GM15510 (cell line): ENCODE measurements around the gene TRIM71.

Experiments used
- POLR2A ChIP-seq: IDR thresholded peaks from 3 replicates; pipeline ENCODE4 v1.6.1; 2011; ENCODE audit warnings: borderline replicate concordance; ENCODE audit not compliant: insufficient read length; ENCODE audit errors: extremely low read depth

Gene TRIM71

DNA sequence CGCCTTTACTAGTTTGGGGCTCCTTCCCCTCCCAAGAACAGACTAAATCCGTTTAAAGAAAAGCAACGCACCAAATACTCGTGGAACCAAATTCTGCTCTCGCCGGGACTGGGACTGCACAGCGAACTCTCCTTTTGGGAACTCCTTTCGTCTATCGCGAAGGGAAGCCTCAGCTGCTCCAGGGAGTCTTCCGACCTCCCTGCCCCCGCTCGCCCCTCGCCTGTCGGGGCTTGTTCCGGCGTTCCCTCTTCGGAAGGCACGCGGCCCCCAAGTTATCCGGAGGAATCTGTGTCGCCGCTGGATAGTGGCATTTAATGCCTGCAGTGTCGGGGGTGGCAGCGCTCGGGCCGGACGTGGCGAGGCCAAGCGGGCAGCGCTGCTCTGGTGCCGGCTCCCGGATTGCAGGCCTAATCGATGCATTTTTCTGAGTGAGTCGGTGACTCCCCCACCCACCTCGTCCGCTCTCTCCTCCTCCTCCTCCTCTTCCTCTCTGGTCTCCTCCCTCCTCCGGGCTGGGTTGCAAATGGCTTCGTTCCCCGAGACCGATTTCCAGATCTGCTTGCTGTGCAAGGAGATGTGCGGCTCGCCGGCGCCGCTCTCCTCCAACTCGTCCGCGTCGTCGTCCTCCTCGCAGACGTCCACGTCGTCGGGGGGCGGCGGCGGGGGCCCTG, at the start of gene TRIM71:
Gene TRIM71, plus strand, starts transcription at position 440 of the 671 bp plus-strand sequence. Its CDS starts 84 bp downstream, at position 524.
- no peak for TF ChIP-seq POLR2A

DNA sequence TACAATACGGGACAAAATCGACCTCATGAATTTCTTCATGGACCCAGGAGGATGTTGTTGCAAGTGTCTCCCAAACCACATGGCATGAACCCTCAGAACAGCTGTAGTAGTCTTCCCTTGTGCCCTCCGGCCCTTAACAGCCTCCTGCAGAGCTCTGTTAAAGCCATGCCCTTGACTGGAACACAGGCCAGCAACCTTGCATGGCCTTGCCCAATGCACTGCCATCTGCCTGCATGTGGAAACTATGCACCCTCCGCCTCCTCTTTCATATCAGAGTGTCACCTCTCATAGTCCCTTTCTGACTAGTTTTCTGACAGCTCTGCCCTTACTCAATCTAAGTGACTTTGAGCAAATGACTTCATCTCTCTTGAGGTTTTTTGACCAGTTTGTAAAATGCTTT, 39.4 kb upstream of the TRIM71 start:
- no peak for TF ChIP-seq POLR2A

DNA sequence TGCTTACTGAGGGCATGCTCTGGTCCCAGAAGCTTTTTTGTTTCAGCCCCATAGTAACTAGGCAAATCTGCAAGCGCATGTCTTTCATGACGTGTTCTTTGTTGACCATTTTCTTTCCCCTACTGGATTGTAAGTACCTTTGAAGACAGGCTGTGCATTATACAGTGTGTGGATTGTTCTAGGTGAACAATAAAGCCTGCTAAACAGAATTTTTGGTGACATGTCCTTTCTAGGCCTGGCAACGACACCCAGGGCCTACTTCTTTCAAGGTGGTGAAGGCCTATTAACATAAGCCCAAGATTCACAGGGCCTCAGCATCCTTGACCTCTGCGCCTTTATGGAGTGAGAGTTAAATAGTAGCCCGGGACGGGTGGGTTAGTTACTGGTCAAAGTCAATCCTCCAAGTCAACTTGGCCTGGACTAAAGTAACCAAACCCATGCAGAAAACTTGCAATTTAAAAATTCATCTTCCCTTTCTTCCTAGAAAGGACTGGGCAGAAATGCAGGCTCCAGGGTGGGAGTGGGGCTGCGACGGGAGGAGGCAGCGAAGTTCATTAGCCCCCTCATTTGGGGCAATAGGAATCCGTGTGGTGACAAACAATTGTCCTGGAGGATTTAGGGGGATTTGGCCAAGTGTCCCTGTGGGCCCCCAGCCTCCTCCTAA, 37.6 kb upstream of the TRIM71 start:
- no peak for TF ChIP-seq POLR2A

DNA sequence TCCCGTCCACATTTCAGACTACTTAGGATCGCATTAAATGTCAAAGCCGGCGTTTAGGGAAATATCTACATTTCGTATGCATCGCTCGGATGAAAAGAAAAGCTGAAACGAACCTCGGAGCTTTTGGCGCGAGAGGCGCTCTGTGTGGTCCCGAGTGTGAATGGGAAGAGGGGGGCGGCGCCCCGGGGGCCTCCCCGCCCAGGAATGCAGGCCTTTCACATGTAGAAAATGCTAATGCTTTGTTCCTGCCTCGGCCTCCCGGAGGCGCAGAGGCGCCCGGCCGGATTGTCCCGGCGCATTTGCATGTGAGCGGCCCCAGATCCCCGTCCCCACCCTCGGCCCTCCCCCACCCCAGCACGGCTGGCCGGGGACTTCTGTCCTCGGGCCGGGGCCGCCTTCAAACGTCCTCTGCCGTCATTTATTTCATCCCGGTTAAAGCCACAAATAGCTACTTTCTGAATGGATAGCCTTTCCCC, 37.0 kb upstream of the TRIM71 start:
- no peak for TF ChIP-seq POLR2A

DNA sequence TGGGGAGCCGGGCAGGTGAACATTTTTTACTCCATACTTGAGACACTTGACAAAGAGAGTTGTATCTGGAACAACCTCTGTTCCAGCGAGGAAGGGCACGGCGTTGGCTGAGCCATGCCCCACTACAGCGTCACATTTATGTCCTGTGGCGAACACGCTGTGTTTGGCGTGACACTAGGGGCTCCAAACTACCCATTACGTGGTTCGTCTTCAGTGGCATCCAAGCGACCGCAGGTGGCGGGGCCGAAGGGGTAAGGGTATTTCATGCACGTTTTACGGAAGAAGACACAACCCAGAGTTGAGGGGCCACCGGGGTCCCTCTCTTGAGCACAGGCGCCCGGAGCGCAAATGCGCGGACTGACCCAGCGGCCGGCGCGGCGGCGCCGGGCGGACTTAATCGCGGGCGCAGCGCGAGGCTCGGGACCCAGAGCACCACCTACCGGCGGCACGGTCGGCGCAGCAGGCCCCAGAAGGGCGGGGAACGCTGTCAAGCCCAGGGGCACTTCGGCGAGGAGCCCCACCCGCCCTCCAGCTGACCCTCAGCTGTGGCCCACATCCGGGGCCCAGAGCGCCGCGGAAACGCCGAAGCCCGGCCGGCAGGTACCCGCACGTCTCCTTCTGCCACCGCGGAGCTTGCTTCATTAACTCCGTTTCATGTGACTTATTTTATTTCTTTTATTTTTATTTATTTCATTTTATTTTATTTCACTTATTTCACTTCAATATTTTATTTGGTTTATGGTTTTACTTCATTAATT, 36.4 kb upstream of the TRIM71 start:
- peak; percentile 24 for TF ChIP-seq POLR2A

DNA sequence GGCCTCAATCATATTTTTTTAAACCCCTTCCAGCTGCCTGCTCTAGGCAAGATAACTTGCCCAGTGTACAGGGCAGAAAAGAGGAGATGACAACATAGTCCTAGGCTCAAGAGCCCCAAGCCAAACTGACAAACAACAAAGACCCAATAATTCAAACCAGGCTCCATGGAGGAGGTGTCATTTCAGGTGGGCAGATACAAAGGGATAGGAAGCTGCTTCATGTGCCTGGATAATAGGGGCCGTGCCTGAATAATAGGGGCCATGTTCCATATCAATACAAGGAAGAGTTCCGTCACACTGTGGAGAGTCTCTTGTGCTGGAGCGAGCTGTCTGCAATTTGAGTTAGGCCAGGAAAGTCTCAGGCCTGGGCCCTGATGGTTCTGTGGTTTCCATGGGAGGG, 35.4 kb upstream of the TRIM71 start:
- TF ChIP-seq POLR2A: no peak

DNA sequence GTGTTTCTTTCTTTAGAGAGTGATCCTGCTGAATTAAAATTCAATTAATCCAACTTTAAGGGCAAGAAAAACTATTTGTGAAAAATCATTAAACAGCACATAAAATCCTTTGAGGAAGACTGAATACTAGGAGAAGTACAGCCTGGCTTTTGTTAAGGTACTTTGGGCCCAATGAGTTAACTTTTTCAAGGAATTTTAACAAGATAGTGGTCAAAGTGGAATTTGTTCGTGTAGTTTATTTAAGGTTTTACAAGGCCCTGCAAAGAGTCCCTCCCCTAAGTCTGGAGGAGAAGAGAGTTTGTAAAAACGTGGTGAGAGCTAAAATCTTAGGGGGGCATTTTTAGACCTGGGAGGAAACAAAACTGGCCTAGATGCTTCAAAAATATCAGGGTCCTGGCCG, 26.0 kb upstream of the TRIM71 start:
- TF ChIP-seq POLR2A: no peak

DNA sequence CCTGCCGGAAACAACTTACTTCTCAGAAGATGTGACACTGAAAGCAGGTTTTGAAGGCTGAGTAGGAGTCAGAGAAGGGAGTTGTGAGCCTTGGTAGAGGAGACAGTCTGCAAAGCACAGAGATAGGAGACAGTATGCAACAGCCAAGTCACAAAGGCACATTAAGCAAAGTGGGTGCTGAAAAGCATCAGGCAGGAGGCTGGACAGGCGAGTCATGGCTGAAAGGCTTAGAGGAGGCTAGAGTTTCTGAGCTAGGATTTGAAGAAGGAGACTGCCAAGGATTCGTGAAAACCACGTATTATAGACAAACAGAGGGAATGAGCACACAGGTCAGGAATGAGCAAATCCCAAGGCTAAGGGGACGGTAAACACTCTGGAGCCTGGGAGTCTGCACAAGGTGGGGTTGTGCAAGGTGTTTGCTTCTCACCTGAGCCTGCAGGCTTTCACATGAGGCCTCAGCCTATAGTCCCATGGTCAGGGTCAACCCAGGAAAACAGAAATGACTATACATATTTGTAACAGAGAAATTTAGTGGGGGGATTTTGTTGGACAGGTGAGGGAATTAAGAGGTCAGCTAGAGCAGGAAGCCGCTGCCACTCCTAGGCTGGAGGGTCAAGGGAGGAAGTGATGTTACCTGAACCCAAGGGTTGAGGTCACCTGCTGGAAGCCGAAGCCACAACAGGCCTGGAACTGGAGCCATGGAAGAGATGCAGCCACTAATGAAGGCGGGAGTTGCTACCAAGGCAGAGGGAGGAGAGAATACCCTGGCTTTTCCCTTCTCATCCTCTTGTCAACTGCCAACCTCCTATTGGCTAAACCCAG, 23.1 kb upstream of the TRIM71 start:
- no peak for TF ChIP-seq POLR2A

DNA sequence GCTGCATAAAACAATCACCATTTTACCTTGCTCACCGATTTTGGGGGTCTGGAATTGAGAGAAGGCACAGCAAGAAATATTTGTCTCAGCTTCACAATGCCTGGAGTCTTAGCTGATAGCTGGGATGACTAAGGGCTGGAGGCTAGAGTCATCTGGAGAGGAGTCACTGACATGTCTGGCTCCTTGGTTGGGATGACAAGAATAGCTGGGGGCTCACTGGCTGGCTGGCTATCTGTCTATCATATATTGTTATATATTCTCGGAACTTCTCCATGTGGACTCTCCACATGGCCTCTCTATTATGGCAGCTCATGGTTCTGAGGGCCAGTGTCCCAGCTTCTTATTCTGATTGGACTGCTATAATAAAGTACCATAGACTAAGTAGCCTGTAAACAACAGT, 20.0 kb upstream of the TRIM71 start:
- no peak for TF ChIP-seq POLR2A

DNA sequence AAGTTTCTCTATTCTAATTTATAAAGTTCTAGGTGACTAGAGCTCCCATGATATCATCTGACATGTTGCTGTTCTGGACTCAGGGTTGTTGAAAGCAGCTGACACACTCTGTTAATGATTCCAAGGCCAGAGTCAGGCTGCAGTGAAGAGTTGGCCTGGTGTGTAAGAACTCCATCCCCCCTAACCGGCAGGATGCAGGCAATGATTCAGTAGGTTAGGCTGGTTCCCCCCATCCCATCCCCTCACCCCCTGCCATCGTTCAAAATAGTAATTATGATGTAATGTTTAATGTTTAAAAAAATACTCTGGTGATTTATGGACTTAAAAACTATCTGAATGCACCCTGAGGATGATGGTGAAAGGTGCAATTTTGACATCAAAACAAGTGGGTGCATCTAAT, 4.6 kb upstream of the TRIM71 start:
- no peak for TF ChIP-seq POLR2A

DNA sequence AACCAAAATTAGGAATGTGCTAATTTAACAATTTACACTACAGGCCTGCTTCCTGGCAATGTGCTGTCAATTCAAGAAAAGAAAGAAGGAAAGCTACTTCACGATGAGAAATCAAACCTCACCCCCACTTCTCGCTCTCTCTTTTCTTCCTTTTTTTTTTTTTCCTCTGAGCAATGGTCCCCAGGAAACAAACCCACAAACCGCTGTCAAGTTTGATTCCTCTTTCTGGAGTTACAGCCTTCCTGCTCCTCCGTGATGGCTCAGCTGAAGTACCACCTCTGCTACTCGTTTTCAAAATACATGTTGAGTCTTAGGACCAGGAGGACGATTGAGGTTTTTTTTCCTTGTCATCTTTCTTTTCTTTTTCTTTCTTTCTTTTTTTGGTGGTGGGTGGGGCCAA, 3.4 kb upstream of the TRIM71 start:
- TF ChIP-seq POLR2A: no peak

DNA sequence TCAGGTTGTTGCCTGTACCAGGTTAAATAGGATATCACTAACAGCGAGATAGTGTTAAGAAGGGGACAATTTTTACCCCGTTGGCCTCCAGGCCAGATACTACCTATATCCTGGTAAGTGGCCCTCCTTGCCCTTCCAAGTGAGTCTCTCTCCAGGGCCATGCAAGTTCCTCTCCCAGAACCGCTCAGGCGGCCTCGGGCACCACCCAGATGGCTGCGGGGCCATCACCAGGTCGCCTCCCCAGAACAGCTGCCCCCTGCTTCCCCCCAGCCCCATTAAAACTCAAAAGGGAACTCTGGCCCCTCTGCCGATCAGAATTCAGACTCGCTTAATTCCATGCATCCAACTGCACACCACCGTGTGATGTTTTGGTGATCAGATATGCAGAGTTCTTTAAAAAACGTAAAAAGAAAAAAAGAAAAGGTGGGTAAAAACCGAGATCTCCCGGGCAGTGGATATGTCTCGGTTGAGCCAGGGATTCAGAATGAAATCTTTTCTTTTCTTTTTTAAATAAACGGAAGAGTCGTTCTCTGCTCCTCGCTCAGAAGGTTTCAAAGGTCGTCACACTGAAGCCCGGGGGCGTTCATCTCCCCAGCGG, 1.9 kb upstream of the TRIM71 start:
- TF ChIP-seq POLR2A: no peak

DNA sequence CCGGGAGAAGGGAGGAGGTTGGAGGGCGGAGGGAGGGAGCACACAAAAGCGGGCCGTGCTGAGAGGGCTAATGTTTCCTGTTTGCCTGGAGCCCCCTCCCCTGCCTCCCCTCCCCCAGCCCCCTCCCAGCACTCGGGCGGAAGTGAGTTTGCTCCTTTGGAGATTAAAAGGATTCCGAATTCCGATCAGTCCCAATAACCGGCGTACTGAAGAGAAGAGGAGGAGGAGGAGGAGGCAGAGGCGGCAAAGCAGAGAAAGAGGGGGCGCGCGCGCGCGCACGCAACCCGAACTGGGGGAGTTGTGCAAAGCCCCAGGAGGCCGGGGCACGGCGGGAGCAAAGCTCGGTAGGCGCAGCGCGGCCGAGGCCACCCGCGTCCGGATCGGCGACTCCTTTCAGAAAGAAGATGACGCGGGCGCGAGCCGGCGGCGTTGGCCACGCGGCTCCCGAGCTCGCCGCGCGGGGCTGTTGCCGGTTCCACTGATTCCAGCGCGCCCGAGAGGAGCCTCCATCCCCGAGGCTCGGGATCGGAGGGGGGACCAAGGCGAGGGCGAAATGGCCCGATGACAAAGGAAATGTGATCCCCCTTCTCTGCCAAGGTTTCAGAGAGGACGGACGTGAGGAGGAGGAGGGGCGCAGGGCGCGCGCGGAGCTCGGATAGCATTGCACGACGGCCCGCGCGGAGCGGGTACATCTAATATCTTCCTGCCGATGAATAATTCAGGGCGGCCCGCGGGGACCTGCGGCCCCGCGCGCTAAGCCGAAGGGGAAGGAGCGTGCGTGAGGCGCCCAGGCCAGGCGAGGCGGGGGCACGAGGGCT, 1.1 kb upstream of the TRIM71 start:
- no peak for TF ChIP-seq POLR2A

DNA sequence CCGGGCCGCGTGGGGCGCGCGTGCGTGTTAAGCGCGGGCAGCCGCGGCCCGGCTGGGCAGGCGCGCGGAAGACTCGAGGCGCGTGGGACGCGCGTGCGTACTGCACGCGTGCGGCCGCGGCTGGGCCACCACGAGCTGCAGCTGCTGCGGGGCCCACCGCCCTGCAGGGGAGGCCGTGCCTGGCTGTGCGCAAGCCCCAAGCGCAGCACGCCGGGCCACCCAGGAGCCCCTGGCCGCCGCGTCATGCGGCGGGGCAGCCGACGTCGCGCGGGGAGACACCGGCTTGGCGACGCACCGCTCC, 590 bp upstream of the TRIM71 start:
- TF ChIP-seq POLR2A: no peak
